HG02642 (cell line): ENCODE data around the gene ZNF483.
"Not testable (repeated sequence)": the region's sequence is repeated elsewhere in the genome, so short reads cannot be mapped to it uniquely, and the experiment has no call there.

Source experiments
- ATAC-seq: cut with Tn5 transposase; IDR thresholded peaks from one replicate; pipeline ENCODE4 v1.9.1; 2021; ENCODE audit warnings: mild to moderate bottlenecking; ENCODE audit not compliant: unreplicated experiment, poor library complexity

The ZNF483 gene

DNA sequence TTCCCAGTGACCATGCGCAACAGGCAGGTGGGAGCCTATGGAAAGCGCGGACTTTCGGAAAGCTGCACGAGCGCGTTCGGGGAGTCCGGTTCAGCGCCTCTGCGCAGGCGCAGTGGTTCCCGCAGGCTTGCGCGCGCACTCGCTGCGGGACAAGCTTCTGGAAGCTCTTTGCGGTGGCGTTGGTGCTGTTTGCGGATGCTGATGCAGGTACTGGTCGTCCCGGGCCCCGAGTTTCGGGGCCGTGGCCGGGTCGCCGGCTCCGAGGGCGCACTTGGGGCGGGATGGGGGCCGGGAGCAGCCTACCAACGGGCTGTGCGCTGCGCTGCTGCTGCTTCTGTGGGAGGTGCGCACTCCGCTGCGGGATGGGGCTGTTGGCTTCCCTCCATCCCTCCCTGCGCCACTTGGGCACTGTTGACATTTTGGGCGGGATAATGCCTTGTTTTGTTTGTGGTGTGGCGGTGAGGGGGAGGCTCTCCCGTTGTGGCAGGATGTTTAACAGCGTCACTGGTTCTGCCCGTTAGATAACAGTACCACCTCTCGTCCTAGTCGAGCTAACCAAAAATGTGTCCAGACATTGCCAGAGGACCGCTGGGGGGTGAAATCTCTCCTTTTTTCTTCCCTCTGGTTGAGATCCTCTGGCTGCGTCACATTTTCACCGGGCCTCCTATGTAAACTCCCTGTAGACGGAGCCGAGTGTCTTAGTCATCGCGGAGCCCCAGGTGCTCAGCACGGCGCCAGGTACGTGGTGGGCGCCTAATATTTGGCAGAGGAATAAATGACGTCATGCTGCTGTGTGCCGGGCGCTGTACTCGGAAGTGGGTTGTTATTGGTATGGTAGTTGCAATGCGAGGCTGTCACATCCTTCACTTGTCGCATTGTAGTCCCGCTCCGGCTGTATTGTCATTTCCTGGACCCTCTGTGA lies at the start of gene ZNF483:
TSS of gene ZNF483 (plus strand) at position 124 of the 922 bp plus-strand sequence. CDS start 2,217 bp downstream, outside the sequence.
- no peak for ATAC-seq

DNA sequence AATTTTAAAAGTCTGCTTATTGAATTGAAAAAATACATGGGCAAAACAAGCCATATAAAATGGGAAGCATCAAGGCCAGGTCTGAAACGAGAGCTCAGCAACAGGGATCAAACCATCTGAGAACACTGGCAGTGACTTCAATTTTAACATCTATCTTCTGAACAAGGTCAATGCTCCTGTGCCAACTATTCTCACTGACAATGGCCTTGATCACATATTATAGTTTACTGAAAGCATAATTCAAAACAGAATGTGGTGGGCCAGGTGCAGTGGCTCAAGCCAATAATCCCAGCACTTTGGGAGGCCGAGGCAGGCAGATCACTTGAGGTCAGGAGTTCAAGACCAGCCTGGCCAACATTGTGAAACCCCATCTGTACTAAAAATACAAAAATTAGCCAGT lies 49.8 kb upstream of the ZNF483 start:
- no peak for ATAC-seq

DNA sequence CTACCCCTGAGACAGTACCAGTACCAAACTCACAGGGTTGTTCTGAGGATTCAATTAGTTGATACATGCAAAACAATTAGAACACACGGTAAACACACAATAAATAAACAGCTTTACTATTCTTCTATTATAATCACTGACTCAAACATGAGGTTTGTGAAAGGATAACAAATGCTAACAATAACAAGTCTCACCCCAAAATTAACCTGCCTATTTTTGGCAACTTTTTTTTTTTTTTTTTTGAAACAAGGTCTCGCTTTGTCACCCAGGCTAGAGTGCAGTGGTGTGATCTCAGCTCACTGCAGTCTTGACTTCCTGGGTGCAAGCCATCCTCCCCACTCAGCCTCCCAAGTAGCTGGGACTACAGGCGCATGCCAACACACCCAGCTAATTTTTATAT lies 47.3 kb upstream of the ZNF483 start:
- no peak for ATAC-seq

DNA sequence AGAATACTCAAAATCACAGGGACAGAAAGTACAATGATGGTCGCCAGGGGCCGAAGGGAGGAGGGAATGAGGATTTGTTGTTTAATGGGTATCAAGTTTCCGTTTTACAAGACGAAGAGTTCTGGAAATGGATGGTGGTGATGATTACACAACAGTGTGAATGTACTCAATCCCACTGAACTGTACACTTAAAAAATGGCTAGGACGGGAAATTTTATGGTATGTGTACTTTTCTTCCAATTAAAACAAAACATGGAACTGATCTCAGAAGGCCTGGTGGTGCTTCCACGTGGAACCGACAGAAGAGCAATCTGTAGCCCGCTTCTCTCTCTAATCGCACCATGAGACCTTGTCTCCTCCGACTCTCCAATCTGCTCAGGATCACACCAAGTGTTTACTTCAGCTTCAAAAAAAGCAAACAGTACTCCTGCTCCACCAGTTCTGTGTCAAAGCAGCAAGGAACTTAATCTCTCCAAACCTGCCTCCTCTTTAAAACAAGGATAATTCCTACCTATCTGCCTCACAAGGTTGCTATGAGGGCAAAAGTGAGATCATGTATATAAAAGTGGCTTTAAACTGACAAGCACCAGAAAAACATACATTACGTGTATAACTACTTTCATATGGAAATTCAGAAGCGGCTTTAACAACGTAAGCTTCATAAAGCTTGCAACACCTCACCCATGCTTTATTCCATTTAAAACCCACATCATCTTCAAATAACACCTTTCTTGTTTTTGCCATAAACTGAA lies 42.9 kb upstream of the ZNF483 start:
- ATAC-seq: no peak

DNA sequence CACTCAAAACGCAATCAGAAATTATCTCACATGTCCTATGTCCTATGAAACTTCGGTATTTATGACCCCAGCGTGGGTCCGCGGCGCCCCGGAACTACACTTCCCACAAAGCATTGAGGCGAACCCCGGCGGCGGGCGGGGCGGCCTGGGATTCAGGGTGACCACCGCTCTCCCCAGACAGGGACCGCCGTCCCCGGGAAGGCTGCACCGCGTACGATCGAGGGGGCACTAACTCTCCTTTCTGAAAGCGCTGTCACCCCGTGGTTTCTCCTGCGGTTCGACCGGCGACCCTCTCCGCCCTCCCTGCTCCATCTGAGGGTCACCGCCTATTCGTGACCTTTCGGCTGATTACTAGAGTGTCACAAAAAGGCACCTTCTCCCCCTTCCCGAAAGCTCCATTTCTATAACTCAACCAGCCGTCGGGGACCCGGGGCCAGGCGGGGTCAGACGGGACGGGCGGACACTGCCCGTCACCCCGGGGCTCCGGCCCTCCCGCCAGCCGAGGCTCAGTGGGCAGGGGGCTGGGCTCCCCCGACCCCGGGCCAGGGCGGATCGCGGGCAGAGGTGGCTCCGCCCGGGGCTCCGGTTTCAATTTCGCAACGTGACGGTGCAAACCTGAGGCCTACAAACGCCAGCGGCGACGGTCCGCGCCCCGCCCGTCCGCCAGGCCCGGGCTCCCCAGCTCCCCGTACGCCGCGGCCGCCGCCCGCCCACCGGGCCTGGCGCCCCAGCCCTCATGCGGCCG lies 42.1 kb upstream of the ZNF483 start:
- peak; percentile 65 for ATAC-seq

DNA sequence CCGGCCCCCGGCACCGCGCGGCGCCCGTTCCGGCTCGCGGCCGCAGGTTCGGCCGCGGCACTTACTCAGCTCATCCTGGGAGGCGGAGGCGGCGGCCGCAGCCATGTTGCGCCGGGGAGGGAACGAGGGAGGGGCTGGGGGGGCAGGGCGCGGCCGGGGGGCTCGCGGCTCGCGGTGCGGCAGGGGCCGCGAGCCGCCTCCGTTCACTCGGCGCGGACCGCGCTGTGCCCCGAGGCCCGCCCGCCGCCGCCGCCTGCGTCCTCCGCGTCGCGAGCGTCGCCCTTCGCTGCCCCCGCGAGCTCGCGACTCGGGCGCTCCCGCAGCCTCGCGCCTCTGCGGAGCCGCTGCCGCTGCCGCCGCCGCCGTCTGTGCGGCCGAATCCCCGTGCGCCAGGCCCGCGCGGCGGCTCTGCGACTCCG lies 41.5 kb upstream of the ZNF483 start:
- peak; percentile 41 for ATAC-seq

DNA sequence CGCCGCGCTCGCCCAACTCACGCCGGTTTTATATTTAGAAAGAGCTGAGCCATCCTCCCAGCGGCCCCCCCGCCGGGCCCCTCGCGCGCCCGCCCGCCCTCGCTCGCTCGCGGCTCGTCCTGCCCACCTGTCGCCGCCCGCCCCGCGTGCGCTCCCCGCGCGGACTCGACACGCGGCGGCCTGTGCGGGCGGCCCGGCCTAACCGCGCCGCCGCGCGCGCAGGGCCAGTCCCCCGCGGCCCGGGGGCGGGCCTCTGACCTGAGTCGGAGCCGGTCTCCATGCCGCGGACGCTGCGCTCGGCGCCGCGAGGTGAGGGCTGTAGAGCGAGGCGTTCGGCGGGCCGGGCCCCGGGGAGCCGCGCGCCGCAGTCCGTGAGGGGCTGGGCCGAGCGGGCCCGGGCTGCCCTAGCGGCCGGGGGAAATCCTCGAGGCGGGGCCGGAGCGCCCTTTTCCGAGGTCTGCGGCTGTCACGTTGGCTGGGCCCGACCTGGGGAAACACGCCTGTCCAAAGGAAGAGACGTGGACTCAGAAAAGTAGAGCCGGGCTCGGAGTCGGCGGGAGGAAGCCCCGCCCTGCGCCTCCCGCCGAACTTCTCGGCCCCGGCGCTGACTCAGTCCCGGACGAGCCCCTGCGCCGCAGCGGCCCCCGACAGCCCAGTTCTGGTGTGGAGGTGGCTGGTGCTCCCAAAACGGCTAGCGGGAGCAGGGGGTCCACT lies 41.0 kb upstream of the ZNF483 start, which contains the start of gene ECPAS:
TSS of gene ECPAS (minus strand) at position 526 of the 714 bp plus-strand sequence. CDS start 11,465 bp downstream, outside the sequence.
- peak; percentile 59 for ATAC-seq

DNA sequence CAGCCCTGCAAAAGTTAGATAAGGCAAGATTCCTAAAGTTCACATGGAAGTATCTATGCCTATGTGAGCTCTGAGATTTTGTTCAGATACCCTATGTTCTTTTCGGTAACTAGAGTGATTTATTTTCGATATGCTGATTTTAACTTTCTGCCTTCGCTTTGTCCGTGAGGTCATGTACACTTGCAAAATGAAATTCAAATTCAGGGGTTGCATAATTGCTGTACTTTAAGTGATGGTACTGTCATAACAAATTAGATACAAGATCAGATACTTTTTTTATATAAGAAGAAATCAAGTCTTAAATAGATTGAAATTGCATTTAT lies 40.4 kb upstream of the ZNF483 start:
- no peak for ATAC-seq

DNA sequence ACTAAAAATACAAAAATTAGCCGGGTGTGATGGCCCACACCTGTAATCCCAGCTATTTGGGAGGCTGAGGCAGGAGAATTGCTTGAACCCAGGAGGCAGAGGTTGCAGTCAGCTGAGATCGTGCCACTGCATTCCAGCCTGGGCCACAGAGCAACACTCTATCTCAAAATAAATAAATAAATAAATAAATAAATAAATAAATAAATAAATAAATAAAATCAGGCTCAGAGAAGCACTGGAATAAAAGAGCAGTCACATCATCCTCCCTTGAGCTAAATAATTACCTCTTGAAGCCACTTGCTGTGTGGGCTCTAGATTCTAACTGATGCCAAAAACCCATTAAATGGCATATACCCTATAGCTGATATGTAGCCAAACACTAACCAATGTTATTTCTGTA lies 27.8 kb upstream of the ZNF483 start:
- not testable (repeated sequence) for ATAC-seq

DNA sequence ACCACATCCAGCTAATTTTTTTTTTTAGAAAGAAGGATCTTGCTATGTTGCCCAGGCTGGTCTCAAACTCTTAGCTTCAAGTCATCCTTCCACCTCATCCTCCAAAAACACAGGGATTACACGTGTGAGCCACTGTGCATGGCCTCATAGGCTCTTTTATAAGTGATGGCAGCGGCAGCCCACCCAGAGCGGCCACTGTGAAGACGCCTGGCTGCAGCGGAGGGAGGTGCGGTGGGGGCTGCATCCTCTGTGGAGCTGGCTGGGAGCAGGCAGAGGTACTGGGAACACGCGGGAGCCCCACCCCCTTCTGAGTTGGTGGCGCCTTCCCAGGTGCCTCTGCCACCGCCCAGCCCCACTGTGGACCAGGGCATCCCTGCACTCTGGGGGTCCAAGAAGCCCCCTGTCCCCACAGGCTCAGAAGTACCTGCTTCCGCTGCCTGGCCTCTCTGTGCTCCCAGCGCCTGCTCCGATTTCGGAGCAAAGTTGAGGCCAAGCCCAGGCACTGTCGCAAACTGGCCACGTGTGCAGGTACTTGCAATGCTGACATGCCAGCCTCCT lies 23.9 kb upstream of the ZNF483 start:
- ATAC-seq: no peak

DNA sequence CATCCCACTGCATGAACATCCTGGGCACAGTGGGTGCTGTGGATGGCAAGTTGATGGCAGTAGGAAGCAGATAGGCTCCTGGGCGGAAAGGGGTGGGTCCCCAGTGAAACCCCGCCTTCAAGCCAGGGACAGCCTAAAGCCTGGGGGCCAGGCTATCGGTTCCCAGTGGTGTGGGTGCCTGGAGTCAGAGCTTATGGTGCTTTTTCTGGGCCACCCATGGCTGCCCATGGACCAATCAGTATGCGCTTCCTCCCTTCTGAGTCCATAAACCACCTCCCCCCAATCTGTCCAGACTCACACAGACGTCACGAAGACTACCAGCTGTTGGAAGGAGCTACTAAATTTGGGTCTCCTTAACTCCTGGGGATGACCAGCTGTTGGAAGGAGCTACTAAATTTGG lies 23.3 kb upstream of the ZNF483 start:
- no peak for ATAC-seq

DNA sequence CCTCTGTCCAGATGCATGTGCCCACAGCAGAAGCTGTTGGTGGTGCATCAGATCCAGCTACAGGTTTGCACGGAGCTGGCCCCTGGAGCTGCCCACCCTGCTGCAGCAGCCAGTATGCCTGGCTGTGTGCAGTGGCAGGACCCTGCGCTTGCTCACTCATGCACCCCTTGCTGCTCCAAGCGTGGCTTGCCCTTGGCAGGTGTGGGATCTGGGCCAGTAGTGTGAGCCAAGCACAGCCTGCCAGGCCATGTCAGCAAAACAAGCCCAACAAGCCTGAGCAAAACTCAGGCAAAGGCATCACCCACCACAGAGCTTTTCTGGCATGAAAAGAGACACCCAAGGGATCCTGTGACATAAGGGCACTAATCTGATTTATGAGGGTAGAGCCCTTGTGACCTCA lies 22.5 kb upstream of the ZNF483 start:
- ATAC-seq: no peak

DNA sequence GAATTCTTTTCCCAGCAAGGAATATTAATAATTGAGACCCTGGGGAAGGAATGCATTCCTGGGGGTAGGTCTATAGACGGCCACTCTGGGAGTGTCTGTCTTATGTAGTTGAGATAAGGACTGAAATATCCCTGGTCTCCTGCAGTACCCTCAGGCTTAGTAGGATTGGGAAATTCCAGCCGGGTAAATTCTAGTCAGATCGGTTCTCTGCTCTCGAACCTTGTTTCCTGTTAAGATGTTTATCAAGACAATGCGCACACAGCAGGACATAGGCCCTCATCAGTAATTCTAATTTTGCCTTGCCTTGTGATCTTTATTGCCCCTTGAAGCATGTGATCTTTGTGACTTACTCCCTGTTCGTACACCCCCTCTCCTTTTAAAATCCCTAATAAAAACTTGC lies 13.4 kb upstream of the ZNF483 start:
- ATAC-seq: not testable (repeated sequence)

DNA sequence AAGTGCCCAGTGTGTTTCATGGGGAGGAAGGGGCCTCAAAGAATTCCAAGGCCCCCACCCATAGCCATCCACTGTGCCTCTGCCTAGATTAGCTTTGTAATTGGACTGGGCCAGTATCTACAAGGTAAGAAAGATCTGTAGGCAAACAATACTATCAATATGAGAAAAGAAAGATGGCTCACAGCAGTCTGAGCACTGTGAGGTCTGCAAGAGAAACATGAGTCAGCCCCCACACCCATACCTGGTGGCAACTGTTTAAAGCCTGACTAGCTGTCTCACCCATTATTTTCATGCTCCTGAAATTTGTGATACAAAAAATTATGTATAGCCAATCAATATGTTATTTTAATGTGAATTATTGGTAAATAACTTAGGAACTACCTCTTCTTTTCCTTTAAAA lies 10.0 kb upstream of the ZNF483 start:
- ATAC-seq: no peak

DNA sequence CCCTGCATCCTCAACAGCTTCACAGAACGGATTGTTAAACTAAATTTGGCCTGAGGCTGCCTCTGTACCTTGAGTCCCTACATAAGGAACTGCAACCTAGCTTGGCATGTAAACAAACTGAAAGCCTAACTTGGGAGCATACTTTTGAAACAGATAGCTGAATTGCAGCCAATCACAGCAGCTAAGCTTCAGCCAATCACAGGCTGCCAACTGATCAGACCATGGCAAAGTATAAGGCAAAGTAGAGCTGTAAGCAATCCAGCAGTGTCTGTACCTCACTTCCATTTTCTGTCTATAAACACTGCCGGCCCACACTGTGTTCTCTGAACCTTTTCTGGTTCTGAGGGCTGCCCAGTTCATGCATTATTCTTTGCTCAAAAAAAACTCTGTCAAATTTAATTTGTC lies 8.9 kb upstream of the ZNF483 start:
- ATAC-seq: no peak

DNA sequence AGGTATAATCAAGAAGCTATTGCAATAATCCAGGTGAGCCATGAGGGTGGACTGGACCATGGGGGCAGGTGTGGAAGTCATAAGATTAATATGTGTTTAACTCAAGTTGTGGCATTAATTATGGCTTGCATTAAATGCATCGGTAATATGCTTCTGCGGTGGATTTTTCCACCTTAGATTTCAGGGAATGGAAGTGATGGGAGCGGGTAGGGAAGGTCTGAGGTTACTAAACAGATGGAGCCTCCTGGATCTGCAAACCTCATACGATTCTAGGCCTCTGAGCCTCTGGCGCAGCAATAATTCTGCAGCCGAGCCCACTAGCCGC lies 286 bp upstream of the ZNF483 start:
- ATAC-seq: no peak

DNA sequence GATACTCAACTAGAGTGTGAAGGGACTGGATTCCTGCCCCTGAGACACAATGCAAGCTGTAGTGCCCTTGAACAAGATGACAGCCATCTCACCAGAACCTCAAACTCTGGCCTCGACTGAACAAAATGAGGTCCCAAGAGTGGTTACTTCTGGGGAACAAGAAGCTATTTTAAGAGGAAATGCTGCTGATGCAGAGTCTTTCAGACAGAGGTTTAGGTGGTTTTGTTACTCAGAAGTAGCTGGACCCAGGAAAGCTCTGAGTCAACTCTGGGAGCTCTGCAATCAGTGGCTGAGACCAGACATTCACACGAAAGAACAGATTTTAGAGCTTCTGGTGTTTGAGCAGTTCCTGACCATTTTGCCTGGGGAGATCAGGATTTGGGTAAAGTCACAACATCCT lies 2.4 kb downstream of the ZNF483 start:
- ATAC-seq: no peak

DNA sequence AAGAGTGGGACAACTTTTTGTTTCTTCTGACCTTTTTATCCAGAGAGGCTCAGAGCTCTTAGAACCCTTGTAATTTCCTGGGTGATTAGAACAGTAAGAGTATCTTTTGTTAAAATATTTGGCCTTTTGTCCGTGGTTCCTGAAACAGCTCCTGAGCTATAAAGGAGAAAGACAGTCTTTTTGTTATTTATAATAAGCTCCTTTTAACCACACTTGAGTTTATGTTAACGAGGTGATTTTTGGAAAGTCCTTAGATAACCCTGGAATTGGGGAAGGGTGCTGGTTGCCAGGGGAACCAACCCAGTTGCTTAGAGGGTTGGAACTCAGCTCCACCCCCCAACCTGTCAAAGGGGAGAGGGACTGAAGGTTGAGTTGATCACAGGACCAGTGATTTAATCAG lies 4.8 kb downstream of the ZNF483 start:
- ATAC-seq: no peak

DNA sequence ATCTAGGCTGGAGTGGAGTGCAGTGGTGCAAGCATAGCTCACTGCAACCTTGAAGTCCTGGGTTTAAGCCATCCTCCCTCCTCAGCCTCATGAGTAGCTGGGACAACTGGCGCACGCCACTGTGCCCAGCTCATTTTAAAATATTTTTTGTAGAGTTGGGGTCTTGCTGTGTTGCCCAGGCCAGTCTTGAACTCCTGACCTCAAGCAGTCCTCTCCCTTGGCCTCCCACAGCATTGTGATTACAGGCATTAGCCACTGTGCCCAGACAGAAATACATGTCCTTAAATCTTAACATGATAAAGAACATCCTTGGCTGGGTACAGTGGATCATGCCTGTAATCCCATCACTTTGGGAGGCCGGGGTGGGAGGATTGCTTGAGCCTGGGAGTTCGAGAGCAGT lies 6.7 kb downstream of the ZNF483 start:
- no peak for ATAC-seq
